ENCODE data around the gene TRAPPC2L.

DNA sequence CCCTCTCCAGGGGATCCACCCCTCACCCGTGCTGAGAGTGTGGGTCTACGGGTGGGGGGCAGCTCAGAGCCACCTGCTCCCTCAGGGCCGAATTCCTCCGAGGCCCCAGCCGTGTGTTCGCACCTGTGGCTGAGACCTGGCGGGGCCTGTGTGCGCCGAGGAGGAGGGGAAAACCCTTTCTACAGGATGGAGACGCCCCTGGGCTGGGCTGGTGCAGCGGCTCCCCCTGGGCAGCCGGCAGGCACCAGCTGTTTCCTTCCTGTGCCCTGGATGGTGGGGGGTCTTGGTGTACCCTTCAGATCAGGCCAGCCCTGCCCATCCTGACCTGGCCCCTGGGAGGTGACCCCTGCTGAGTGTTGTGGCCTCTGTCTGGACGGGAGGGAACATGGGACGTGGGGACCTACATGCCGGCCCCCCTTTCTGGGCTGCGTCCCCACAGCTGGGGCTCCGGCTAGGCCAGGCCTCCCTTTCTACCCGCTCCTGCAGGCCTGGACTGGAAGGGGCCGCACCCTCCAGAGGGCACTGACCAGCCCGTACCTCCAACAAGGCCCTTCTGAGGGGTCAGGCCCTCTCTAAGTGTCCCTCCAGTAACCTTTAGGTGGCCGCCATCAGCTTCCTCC lies 37.9 kb downstream of the TRAPPC2L start:
- TF ChIP-seq ELF4 (IDR thresholded peaks at IDR 0.05) (no peak), ZNF384 (IDR thresholded peaks at IDR 0.05) (no peak), TARDBP (IDR thresholded peaks at IDR 0.05) (no peak), FOXM1 (IDR thresholded peaks at IDR 0.05; ENCODE audit: borderline replicate concordance) (no peak)

Data from HEK293T (cell line).